ENCODE data around the gene LRRC9. TPM values are rescaled to one million over a fixed set of nuclear protein-coding genes. Genes with fewer than 3 reads are reported as not detected.

The LRRC9 gene
- total and polyA plus RNA-seq, 2 experiments from 2014 or later: 2.2 to 3.1 TPM

- Histone ChIP-seq H3K9me2 (ENCODE audit: insufficient read depth) (no peaks in the 10 kb centered on the region), H3K4me1 (ENCODE audit: insufficient read depth) (peaks cover 8% of the 10 kb centered on the region; the same call in 1 of the 2 replicates), H3K4me2 (no peak overlapping the region), H3K27me3 (ENCODE audit: insufficient read depth) (no peaks in the 10 kb centered on the region), H3K36me3 (ENCODE audit: insufficient read depth) (no peaks in the 10 kb centered on the region), H3K79me2 (replicated peaks; ENCODE audit: insufficient read depth) (no peaks in the 10 kb centered on the region), H3K27ac (ENCODE audit: low read depth) (no peak overlapping the region), H3K4me3 (no peak overlapping the region), H4K20me1 (replicated peaks; ENCODE audit: insufficient read depth) (no peaks in the 10 kb centered on the region), H2AFZ (no peak overlapping the region), H3F3A (replicated peaks; ENCODE audit: low read depth) (no peaks in the 10 kb centered on the region)
- peaks cover 3% of the 10 kb centered on the region for H3K27me3 Mint-ChIP-seq (ENCODE audit: insufficient read depth, low read depth, poor library complexity)
- TF ChIP-seq EZH2phosphoT487 (IDR thresholded peaks at IDR 0.05; ENCODE audit: unreplicated experiment): no peak
- TF ChIP-seq ETS1 (IDR thresholded peaks at IDR 0.05): no peak
- TF ChIP-seq POLR2AphosphoS5 (IDR thresholded peaks at IDR 0.05; ENCODE audit: low read depth): no peak
- TF ChIP-seq STAT1 (IDR thresholded peaks at IDR 0.05; ENCODE audit: unreplicated experiment): no peak
- TF ChIP-seq ZNF462 (CRISPR knock-in tag; IDR thresholded peaks at IDR 0.05): no peak
- no peak for TF ChIP-seq CREB1 (CRISPR knock-in tag; IDR thresholded peaks at IDR 0.05; ENCODE audit: low read depth)
- no peak for TF ChIP-seq CTCF (conservative IDR thresholded peaks at IDR 0.05; ENCODE audit: low read depth in 2 of 2)
- TF ChIP-seq JUNB (IDR thresholded peaks at IDR 0.05; ENCODE audit: unreplicated experiment): no peak
- no peak for TF ChIP-seq REST (IDR thresholded peaks at IDR 0.05; ENCODE audit: unreplicated experiment)
- TF ChIP-seq ZNF114 (CRISPR knock-in tag; IDR thresholded peaks at IDR 0.05): no peak
- no peak for TF ChIP-seq EZH2 (IDR thresholded peaks at IDR 0.05; ENCODE audit: low read depth, unreplicated experiment)
- no peak for TF ChIP-seq NANOG (IDR thresholded peaks at IDR 0.05; ENCODE audit: borderline replicate concordance)
- no peak for TF ChIP-seq ZNF331 (CRISPR knock-in tag; IDR thresholded peaks at IDR 0.05; ENCODE audit: low read depth)
- H3K36me3 Mint-ChIP-seq (ENCODE audit: low read depth): no peaks in the 10 kb centered on the region
- ATAC-seq (no peak), DNase-seq (ENCODE audit: low spot score) (no peak)
- no peak overlapping the region for H3K27ac Mint-ChIP-seq
- peaks cover 12% of the 10 kb centered on the region for H3K4me1 Mint-ChIP-seq
- H3K9me3 Mint-ChIP-seq: no peaks in the 10 kb centered on the region
- no peak overlapping the region for H3K4me3 Mint-ChIP-seq
Observed at GRCh38 chr14:60085693-60086092, 165.7 kb downstream of the LRRC9 start.
